Left ventricle myocardium inferior (tissue), 1 donor: ENCODE measurements around the gene MUC5AC. TPM values are rescaled to one million over a fixed set of nuclear protein-coding genes. Genes with fewer than 3 reads are reported as not detected.

ENCODE experiments used
- DNase-seq: peaks from one replicate; pipeline ENCODE4 v3.0.0-alpha.2; 2020
- H3K27ac ChIP-seq: fragments of 200-600 bp; replicated peaks from 2 replicates; pipeline ENCODE4 v1.8.0; 2021
- H3K27me3 ChIP-seq: fragments of 200-600 bp; 2 replicates; pipeline ENCODE4 v1.8.0; 2021; ENCODE audit warnings: low read depth
- H3K36me3 ChIP-seq: fragments of 200-600 bp; 2 replicates; pipeline ENCODE4 v1.8.0; 2021
- H3K4me1 ChIP-seq: fragments of 200-600 bp; 2 replicates; pipeline ENCODE4 v1.8.0; 2021
- H3K4me3 ChIP-seq: fragments of 200-600 bp; 2 replicates; pipeline ENCODE4 v1.8.0; 2021; ENCODE audit warnings: mild to moderate bottlenecking, moderate library complexity
- H3K9me3 ChIP-seq: fragments of 200-600 bp; replicated peaks from 2 replicates; pipeline ENCODE4 v1.8.0; 2021
- CTCF ChIP-seq: fragments of 200-600 bp; IDR thresholded peaks from 2 replicates; pipeline ENCODE4 v1.8.0; 2021; ENCODE audit warnings: antibody characterized with exemption, mild to moderate bottlenecking, borderline replicate concordance
- intact Hi-C: fragments of 100-400 bp; cut with micrococcal nuclease; formaldehyde crosslinking; loops from one replicate; pipeline ENCODE4 v1.11.0; 2022
- total RNA-seq: library from RNA; stranded (reverse); fragmentation: NEBNext Ultra II Directional; extraction: Animal tissue kit (Norgen Biotek cat#: 25700); gene quantifications from one replicate; pipeline ENCODE4 v1.2.1, GENCODE V29; 2021
- donor health status: DM: no; HTN: yes; CAD: no; lungs with severe emphysema.

The MUC5AC gene
- total RNA-seq, 1 donor from 2014 or later = not detected

GRCh38 chr11:1202776-1203504, 45.2 kb downstream of the MUC5AC start:
- Histone ChIP-seq H3K9me3 (no peaks in the 10 kb centered on the region), H3K4me1 (peaks cover 7% of the 10 kb centered on the region), H3K36me3 (no peaks in the 10 kb centered on the region), H3K4me3 (no peak overlapping the region), H3K27ac (no peak overlapping the region), H3K27me3 (peaks cover 83% of the 10 kb centered on the region)
- DNase-seq = peak; percentile 49
- intact Hi-C loops = loop anchor here (10.0 kb wide), 1 partner anchor 312 kb away; no protein-coding TSS in a partner anchor
- TF ChIP-seq CTCF = peak; percentile 95

- Histone ChIP-seq H3K4me1 (peaks cover 7% of the 10 kb centered on the region), H3K36me3 (no peaks in the 10 kb centered on the region), H3K27ac (no peak overlapping the region), H3K27me3 (peaks cover 83% of the 10 kb centered on the region), H3K9me3 (no peaks in the 10 kb centered on the region), H3K4me3 (no peak overlapping the region)
- intact Hi-C loops = loop anchor here (10.0 kb wide), 1 partner anchor 311 kb away; no protein-coding TSS in a partner anchor
- TF ChIP-seq CTCF = no peak
- DNase-seq = peak; percentile 10
Measured at GRCh38 chr11:1203505-1204271, 45.9 kb downstream of the MUC5AC start.

GRCh38 chr11:1204381-1205101, 46.8 kb downstream of the MUC5AC start:
- no peaks in the 10 kb centered on the region for H3K36me3 ChIP-seq
- DNase-seq = no peak
- no peak for TF ChIP-seq CTCF
- H3K9me3 ChIP-seq = no peaks in the 10 kb centered on the region
- H3K4me1 ChIP-seq = peaks cover 7% of the 10 kb centered on the region
- H3K27ac ChIP-seq = no peak overlapping the region
- no peak overlapping the region for H3K4me3 ChIP-seq
- peaks cover 81% of the 10 kb centered on the region for H3K27me3 ChIP-seq
- intact Hi-C loops = loop anchor here (10.0 kb wide), 1 partner anchor 310 kb away; no protein-coding TSS in a partner anchor

- H3K4me3 ChIP-seq = no peak overlapping the region
- TF ChIP-seq CTCF = no peak
- DNase-seq = peak; percentile 8
- H3K36me3 ChIP-seq = no peaks in the 10 kb centered on the region
- peaks cover 79% of the 10 kb centered on the region for H3K27me3 ChIP-seq
- no peak overlapping the region for H3K27ac ChIP-seq
- peaks cover 6% of the 10 kb centered on the region for H3K9me3 ChIP-seq
- intact Hi-C loops = loop anchor here (10.0 kb wide), 1 partner anchor 309 kb away; no protein-coding TSS in a partner anchor
- H3K4me1 ChIP-seq = peaks cover 7% of the 10 kb centered on the region
Measured at GRCh38 chr11:1205121-1205986, 47.6 kb downstream of the MUC5AC start.
